ENCODE results near the gene DHRS7.

The DHRS7 gene

DNA sequence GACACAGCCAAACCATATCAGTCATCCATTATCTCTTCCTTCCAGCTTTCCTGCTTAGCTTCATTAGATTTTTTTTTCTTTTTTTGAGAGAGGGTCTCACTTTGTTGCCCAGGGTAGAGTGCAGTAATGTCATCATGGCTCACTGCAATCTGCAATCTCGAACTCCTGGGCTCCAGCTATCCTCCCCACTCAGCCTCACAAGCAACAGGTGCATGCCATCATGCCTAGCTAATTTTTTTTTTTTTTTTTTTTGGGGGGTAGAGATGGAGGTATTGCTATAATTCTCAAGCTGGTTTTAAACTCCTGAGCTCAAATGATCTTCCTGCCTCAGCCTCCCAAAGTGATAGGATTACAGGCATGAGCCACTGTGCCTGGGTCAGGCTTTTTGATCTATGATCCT is 45.5 kb upstream of the DHRS7 start:
- in situ Hi-C loops (cut with HindIII; ENCODE audit: low pct_ligation_motif_present, low sequenced_read_pairs), result no loop called here
- H3K27me3 ChIP-seq (replicated peaks), result no peaks in the 10 kb centered on the region
- H3K36me3 ChIP-seq (replicated peaks), result no peaks in the 10 kb centered on the region
- no peak for DNase-seq
- TF ChIP-seq CTCF (IDR thresholded peaks at IDR 0.05; ENCODE audit: low read depth, low read length, missing control alignments), result no peak
- no peak overlapping the region for H3K4me3 ChIP-seq (ENCODE audit: low read depth, low read length)
- H3K27ac ChIP-seq, result no peak overlapping the region

GRCh38 chr14:60206837-60207533 is 41.8 kb upstream of the DHRS7 start:
- in situ Hi-C loops (cut with HindIII; ENCODE audit: low pct_ligation_motif_present, low sequenced_read_pairs), result no loop called here
- TF ChIP-seq CTCF (IDR thresholded peaks at IDR 0.05; ENCODE audit: low read depth, low read length, missing control alignments), result no peak
- Histone ChIP-seq H3K27me3 (replicated peaks) (no peaks in the 10 kb centered on the region), H3K27ac (no peak overlapping the region), H3K4me3 (ENCODE audit: low read depth, low read length) (no peak overlapping the region), H3K36me3 (replicated peaks) (no peaks in the 10 kb centered on the region)
- no peak for DNase-seq

GRCh38 chr14:60206249-60206670 is 41.1 kb upstream of the DHRS7 start:
- Histone ChIP-seq H3K4me3 (ENCODE audit: low read depth, low read length) (no peak overlapping the region), H3K27ac (no peak overlapping the region), H3K27me3 (replicated peaks) (no peaks in the 10 kb centered on the region), H3K36me3 (replicated peaks) (no peaks in the 10 kb centered on the region)
- TF ChIP-seq CTCF (IDR thresholded peaks at IDR 0.05; ENCODE audit: low read depth, low read length, missing control alignments), result no peak
- no peak for DNase-seq
- in situ Hi-C loops (cut with HindIII; ENCODE audit: low pct_ligation_motif_present, low sequenced_read_pairs), result no loop called here

DNA sequence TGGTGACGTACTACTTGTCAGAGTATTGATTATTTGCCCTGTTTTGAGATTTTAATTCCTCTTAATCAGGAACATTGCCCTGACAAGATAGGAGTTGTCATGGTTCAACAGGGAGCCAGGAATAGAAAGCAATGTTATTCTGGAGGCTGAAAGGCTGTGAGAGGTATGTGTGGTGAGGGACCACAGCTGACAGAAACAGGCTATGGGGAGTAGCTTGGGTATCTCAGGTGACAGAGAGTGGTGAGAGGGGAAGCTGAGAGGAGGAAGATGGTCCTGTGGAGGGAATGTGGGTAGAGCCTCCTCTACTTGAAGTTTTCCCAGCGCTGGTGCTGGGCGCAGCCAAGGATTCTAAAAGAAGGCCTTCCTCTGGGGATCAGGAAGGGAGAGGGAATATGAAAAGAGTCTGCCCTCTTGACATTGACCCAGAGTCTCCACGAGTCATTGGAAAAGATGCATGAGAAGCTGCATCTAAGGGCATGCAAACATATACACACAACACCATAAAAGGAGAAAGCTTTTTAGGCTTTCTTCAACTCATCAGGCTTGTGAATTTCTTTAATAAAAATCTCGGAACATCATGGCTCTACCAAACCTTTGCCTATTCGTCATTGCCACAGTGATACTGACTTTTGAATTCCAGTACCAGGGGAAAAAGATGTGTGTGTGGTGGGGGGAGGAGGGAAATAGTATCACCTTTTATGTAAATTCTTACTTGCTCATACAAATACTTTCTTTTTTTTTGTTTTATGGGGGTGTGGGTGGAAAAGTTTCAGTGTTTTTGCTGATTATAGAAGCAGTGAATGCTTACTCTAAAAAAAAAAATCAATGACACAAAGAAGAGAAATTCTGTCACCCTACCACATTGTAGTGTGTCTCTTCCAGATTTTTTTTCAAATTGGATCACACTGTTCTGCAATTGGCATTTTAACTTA is 39.9 kb upstream of the DHRS7 start:
- in situ Hi-C loops (cut with HindIII; ENCODE audit: low pct_ligation_motif_present, low sequenced_read_pairs), result no loop called here
- Histone ChIP-seq H3K27ac (no peak overlapping the region), H3K36me3 (replicated peaks) (no peaks in the 10 kb centered on the region), H3K4me3 (ENCODE audit: low read depth, low read length) (no peak overlapping the region), H3K27me3 (replicated peaks) (no peaks in the 10 kb centered on the region)
- DNase-seq, result no peak
- TF ChIP-seq CTCF (IDR thresholded peaks at IDR 0.05; ENCODE audit: low read depth, low read length, missing control alignments), result no peak

- in situ Hi-C loops (cut with HindIII; ENCODE audit: low pct_ligation_motif_present, low sequenced_read_pairs), result no loop called here
- H3K36me3 ChIP-seq (replicated peaks), result no peaks in the 10 kb centered on the region
- TF ChIP-seq CTCF (IDR thresholded peaks at IDR 0.05; ENCODE audit: low read depth, low read length, missing control alignments), result no peak
- no peak for DNase-seq
- no peaks in the 10 kb centered on the region for H3K27me3 ChIP-seq (replicated peaks)
- no peak overlapping the region for H3K4me3 ChIP-seq (ENCODE audit: low read depth, low read length)
- no peak overlapping the region for H3K27ac ChIP-seq
These were observed 39.1 kb upstream of the DHRS7 start for GRCh38 chr14:60204104-60204842.

All from brain microvascular endothelial cell (primary cell).